SH-SY5Y (cell line): ENCODE results near the gene BIN1.
A peak's percentile ranks its signal among the peaks of the same experiment; 100 is the strongest.

Experiments
- GATA2 ChIP-seq: IDR thresholded peaks from 2 replicates; pipeline ENCODE4 v1.6.1; 2011; ENCODE audit warnings: mild to moderate bottlenecking, low read depth, low read length
- GATA3 ChIP-seq: IDR thresholded peaks from 2 replicates; pipeline ENCODE4 v1.6.1; 2011; ENCODE audit warnings: low read depth, mild to moderate bottlenecking, low read length, moderate library complexity

Gene BIN1

GRCh38 chr2:127121776-127122176, 14.8 kb upstream of the BIN1 start:
- TF ChIP-seq GATA3 (no peak), GATA2 (no peak)

- TF ChIP-seq GATA2 = no peak
- TF ChIP-seq GATA3 = no peak
Measured at GRCh38 chr2:127121353-127121752, 14.4 kb upstream of the BIN1 start.

DNA sequence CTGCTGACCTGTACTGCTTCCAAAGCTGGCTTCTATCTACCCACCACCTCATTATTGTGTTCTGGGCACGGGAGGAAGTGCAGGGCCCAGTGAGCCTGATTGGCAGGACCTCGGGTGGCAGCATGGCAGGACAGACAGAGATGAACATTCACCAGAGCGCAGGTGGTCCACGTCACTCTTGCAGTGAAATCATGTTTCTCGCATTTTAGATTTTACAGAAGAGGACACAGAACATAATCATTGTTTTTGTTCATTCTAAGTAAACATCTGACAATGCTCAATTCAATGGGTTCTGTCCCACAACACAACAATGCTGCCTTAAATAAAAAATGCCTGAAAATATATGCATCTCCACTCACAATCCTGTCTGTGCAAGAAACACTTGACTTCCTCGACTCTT, 11.5 kb upstream of the BIN1 start:
- TF ChIP-seq GATA3 (no peak), GATA2 (no peak)

- TF ChIP-seq GATA2 = no peak
Measured at GRCh38 chr2:127118038-127118437, 11.1 kb upstream of the BIN1 start.

DNA sequence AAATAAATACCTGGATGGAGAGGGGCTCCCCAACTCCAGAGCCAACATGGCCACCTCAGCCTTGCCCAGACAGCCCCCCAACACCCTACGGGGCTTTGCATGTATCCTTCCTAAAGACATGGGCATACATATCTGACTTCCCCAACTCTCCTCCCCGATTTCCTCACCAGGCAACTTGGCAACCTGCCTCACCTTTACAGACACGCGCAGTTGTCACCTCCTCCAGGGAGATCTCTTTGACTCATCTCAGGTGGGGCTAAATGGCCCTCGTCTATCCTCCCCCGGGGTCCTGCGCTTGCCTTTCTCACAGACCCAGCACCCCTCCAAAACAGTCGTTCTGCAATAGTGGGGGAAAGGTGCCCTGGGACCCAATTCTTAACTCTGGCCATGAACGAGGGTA, 10.6 kb upstream of the BIN1 start:
- no peak for TF ChIP-seq GATA2
- TF ChIP-seq GATA3 = no peak

DNA sequence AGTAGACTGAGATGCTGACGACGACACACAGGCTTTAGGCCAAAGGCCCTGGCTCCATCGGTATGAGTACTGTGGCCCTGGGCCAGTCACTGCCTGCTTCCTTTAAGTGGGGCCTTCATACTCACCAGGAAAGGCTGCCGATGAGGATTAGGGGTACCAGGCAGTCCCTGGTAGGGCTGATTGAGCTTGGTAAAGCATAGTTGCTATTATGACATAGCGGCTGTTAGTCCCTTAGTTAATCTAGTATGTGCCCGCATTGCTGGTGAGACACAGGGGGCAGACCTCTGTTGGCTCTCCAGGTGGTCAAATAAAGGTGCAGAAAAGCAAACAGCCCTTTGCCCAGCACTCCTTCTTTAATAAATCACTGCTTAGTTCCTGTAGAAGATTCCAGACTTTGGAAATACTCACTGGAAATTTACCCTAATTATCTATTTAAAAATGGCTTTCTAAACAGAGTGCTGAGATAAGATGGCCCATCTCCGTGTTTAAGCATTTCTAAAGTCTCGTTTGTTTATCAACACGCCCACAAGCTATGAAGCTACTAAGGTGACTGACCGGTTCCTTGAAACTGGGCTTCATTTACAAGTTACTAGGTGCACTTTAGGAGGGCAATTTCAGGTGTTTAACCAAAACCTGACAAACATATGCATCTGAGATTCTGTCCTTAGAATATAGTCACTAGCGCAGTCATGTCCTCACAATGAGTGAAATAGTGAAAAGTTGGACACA, 8.7 kb upstream of the BIN1 start:
- TF ChIP-seq GATA2 = no peak
- TF ChIP-seq GATA3 = no peak

GRCh38 chr2:127110985-127111384, 4.0 kb upstream of the BIN1 start:
- TF ChIP-seq GATA2 (peak; percentile 9; the same call in 1 of the 2 replicates), GATA3 (no peak)

DNA sequence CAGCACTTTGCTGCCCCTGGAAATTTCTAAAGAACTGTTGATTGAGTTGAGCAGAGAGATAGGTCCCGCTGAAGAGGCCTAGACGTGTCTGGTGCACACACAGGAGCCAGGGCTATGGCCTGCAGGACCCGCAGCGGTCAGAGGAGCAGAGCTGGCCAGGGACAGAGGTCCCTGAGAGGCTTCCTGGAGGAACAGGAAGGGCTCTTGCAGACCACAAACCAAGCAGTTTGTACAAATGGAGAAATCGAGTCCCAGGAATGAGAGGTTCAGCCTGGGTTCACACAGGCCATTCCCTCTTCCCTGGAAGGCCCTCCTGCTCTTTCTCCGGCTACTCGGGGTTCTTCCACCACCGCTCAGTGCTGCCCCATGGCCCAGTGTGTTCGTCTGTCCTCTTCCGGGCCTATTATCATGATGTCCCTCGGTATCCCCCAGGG, 1.2 kb upstream of the BIN1 start:
- no peak for TF ChIP-seq GATA3
- TF ChIP-seq GATA2 = no peak

DNA sequence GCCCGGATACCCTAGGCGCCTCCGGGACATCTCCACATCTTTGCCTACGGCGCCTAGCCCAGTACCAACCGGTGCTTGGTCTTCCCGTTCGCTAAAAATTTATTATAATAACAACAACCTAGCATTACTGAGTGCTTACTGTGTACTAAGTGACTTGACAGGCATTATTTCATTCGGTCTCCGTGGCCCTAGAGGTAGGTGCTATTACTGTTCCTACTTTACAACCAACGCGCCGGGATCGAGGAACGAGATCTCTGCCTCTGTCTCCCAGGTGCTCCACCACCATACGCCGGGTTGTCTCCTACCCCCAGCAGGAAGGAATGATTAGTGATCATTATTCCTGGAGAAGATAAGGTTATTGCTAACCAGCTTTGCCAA, 657 bp upstream of the BIN1 start:
- TF ChIP-seq GATA3 (no peak), GATA2 (peak; percentile 1; the same call in 1 of the 2 replicates)

GRCh38 chr2:127106457-127106990, 430 bp downstream of the BIN1 start:
- TF ChIP-seq GATA2 (no peak), GATA3 (no peak)

DNA sequence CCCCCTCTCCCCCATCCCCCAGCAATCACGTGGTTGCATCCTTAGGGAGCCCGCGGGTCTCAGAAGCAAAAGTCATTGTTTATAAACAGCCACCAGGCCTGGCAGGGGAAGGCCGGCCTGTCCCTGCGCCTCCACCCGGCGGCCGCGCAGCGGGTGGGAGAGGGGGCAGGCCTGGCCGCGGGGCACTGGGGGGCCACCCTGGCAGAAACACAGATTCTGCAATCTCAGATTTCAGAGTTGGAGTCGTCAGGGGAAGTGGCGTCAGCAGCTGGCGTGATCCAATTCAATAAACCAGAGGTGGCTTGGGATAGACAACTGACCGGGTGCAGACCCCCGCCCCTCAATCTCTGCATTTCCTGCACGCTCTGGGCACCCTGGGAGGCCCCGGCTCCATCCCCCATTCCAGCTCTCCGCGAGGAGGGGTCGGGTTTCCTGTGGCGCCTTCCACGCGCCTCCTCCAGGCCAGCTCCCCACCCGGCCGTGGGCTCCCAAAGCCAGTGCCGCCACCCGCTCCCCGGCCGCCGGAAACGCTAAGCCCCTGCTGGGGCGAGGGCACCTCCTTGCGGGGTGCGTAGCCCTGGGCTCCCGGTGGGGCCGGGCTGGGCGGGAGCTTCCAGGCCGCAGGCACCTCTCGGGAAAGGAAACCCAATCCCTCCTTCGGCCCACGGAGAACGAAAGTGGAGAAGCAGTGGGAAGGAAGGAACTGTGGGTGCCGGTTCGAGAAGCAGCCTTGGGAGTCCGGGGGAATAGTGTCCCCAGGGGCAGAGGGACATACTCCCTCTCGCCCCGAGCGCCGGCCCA, 1.1 kb downstream of the BIN1 start:
- TF ChIP-seq GATA2 (no peak), GATA3 (no peak)

DNA sequence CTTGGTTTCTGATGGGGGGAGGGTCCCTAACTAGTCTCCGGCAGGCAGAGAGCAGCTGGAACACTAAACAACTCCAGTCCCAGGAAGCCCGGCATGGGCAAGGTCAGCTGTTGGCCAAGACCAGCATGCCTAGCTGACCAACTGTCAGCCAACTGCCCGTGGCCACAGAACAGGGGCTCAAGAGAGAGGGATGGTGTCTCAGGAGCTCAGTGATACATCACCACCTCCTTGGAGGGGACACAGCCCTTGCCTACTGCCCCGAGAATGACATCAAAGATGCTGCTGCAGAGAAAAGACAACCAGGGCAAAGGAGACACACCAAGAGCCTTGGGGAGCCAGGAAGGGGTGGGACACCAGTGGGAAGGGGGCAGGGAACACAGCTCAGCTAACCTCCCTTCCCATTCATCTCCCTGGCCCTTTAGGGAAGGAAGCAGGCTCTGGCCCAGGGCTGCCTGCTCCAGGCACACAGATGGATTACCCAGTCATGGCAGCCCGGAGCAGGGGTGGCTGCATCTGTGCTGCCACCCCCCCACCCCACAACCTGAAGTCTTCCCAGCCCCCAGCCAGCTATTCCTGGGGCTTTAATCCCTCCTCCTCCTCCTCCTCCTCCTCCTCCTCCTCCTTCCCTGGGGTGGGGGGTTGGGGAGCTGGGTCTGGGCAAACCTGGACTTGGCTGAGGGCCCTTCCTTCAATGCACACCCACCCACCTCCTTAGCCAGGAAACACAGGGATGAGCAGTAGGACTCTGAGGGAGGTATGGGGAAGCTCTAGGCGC, 1.9 kb downstream of the BIN1 start:
- no peak for TF ChIP-seq GATA2
- TF ChIP-seq GATA3 = no peak

GRCh38 chr2:127104166-127104660, 2.7 kb downstream of the BIN1 start:
- TF ChIP-seq GATA3 (no peak), GATA2 (no peak)

GRCh38 chr2:127103243-127104165, 3.5 kb downstream of the BIN1 start:
- TF ChIP-seq GATA2 = no peak
- no peak for TF ChIP-seq GATA3
